Gastroesophageal sphincter (tissue), 4 donors: Measurements from ENCODE around the gene ASTL. TPM values are rescaled to one million over a fixed set of nuclear protein-coding genes. Genes with fewer than 3 reads are reported as not detected.
A peak's percentile ranks its signal among the peaks of the same experiment; 100 is the strongest.

Source experiments
- ATAC-seq: fragments of 150-250 bp; one replicate; pipeline ENCODE4 v1.9.1; 2016; ENCODE audit warnings: mild to moderate bottlenecking, moderate library complexity
- H3K27ac ChIP-seq, 4 donors: fragments of 200-600 bp; sonication (generic) in 3 of 4; 1 replicate in 3 of 4; 2 replicates in 1 of 4; pipeline ENCODE4 v1.5.1; 2016 to 2019
- H3K27me3 ChIP-seq: fragments of 200-600 bp; sonication (generic); one replicate; pipeline ENCODE4 v1.5.1; 2019
- H3K36me3 ChIP-seq, 2 donors: fragments of 200-600 bp; sonication (generic); one replicate each; pipeline ENCODE4 v1.5.1; 2019; ENCODE audit warnings: control low read depth in 1 of 2
- H3K4me1 ChIP-seq, 3 donors: fragments of 200-600 bp; sonication (generic); 1 replicate in 2 of 3; 2 replicates in 1 of 3; pipeline ENCODE4 v1.5.1; 2016 to 2019; ENCODE audit warnings: control low read depth in 2 of 3
- H3K4me3 ChIP-seq, 2 donors: fragments of 200-600 bp; sonication (generic); one replicate each; pipeline ENCODE4 v1.5.1; 2019; ENCODE audit warnings: mild to moderate bottlenecking in 1 of 2, moderate library complexity in 1 of 2
- H3K9me3 ChIP-seq, 3 donors: fragments of 200-600 bp; sonication (generic); one replicate each; pipeline ENCODE4 v1.5.1; 2017 to 2019; ENCODE audit warnings: control low read depth in 2 of 3
- CTCF ChIP-seq, 4 experiments: fragments of 200-600 bp in 2 of 4; fragments of 450-650 bp in 2 of 4; sonication (generic) in 1 of 4; IDR thresholded peaks; one replicate each; pipeline ENCODE4 v1.5.1; 2017 to 2019; ENCODE audit warnings: antibody characterized with exemption in 4 of 4, mild to moderate bottlenecking in 2 of 4, moderate library complexity in 2 of 4
- EP300 ChIP-seq: sonication (generic); formaldehyde crosslinking; IDR thresholded peaks from one replicate; pipeline ENCODE4 v1.6.1; 2017; ENCODE audit warnings: antibody characterized with exemption, mild to moderate bottlenecking
- POLR2A ChIP-seq, 2 donors: fragments of 450-650 bp; IDR thresholded peaks; one replicate each; pipeline ENCODE4 v1.6.1; 2017; ENCODE audit warnings: antibody characterized with exemption in 2 of 2, mild to moderate bottlenecking in 2 of 2, moderate library complexity in 1 of 2
- POLR2AphosphoS5 ChIP-seq: sonication (generic); formaldehyde crosslinking; IDR thresholded peaks from one replicate; pipeline ENCODE4 v1.6.1; 2017; ENCODE audit warnings: antibody characterized with exemption
- WGBS, 2 donors: methylation state at CpG; one replicate each; pipeline ENCODE4 v1.1.5; 2018; ENCODE audit warnings: low coverage in 1 of 2; 5-methylcytosine and 5-hydroxymethylcytosine counted together
- total RNA-seq, 4 donors: library from RNA; depleted of rRNA; stranded (reverse); fragments of >200 nt; gene quantifications; one replicate each; pipeline ENCODE4 v1.1.0, GENCODE V29; 2016

The ASTL gene
- total RNA-seq, 4 donors from 2014 or later: not detected

DNA sequence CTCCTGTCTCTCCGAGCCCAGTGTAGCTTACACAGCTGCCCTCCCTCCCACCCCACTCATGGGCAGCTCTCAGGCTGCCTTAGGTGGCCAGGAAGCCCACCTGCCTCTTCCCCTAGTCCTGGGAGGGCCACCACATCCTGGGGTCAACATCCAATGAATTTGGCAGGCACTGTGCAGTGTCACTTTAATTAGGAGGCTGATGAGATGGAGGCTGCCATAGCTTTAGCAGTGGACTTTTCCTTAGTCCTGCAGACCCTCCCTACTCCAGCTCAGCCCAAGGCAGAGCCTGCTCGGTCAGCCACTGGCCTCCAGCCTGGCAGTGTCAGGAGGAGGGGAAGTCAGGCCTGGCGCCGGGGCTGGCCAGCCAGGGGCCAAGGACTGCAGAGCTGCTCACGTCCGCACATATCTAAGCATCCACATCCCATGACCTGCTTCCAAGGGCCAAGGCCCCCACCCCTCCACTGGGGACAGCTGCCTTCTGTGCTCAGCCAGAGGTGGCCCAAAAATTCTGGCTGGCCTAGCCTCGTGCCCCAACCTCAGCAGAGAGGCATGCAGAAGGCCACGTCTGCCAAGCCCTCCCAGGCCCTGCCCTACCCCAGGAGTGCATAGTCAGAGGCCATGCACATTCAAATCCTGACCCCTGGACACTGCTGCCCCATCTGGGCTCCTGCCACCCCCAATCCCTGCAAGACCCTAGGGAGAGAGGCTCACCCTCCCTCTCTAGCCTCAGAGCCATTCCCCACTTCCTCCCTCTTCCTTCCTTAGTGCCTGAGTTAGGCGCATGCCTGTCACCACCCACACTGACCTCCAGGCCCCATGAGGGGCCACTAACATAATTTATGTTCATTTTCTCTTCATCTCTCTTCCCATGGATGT, 55.0 kb downstream of the ASTL start:
- Histone ChIP-seq H3K9me3 (no peaks in the 10 kb centered on the region), H3K36me3 (no peaks in the 10 kb centered on the region), H3K4me1 (peaks cover 0 to 16% (median 0%) of the 10 kb centered on the region in 3 donors), H3K4me3 (no peak overlapping the region), H3K27me3 (peaks cover 1% of the 10 kb centered on the region), H3K27ac (peak overlapping the region in 2 of 4 donors; percentile 38 to 49)
- TF ChIP-seq CTCF (IDR thresholded peaks at IDR 0.05) (no peak), EP300 (no peak), POLR2AphosphoS5 (no peak), POLR2A (IDR thresholded peaks at IDR 0.05) (no peak)
- 71 to 77% methylated on average over 1 of the region's 9 CpGs for WGBS, 2 donors
- ATAC-seq: peak; percentile 70

GRCh38 chr2:96082211-96083063, 55.9 kb downstream of the ASTL start:
- peak overlapping the region in 2 of 4 donors; percentile 38 to 49 for H3K27ac ChIP-seq
- TF ChIP-seq EP300 (no peak), POLR2A (IDR thresholded peaks at IDR 0.05) (no peak), POLR2AphosphoS5 (no peak), CTCF (IDR thresholded peaks at IDR 0.05) (no peak)
- whole genome bisulfite sequencing, 2 donors: 83% methylated on average over 7 of the region's 14 CpGs; no CpG with 5 or more reads in 1 of the 2 donors

DNA sequence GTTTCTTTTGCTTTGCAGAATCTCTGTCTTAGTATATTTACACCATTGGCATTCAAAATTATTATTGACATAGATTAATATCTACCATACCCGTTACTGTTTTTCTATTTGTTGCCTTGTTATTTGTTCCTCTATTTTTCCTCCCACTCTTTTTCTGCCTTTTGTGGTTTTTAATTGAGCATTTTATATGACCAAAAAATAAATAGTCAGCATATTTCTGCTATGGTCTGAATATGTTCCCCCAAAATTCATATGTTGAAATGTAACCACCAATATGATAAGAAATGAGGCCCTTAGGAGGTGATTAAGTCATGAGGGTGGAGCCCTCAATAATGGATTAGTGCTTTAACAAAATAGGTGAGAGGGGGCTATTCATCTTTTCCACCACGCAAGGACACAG, 57.3 kb downstream of the ASTL start:
- no peak overlapping the region for H3K27ac ChIP-seq

More at GRCh38 chr2:96082211-96083063, 55.9 kb downstream of the ASTL start:
- ATAC-seq: peak; percentile 65
- Histone ChIP-seq H3K27me3 (no peaks in the 10 kb centered on the region), H3K36me3 (no peaks in the 10 kb centered on the region), H3K9me3 (peaks cover 0 to 1% (median 0%) of the 10 kb centered on the region in 3 donors), H3K4me1 (peaks cover 0 to 16% (median 0%) of the 10 kb centered on the region in 3 donors), H3K4me3 (no peak overlapping the region)

GRCh38 chr2:96075199-96075771, 63.0 kb downstream of the ASTL start:
- Histone ChIP-seq H3K27me3 (peaks cover 4% of the 10 kb centered on the region), H3K4me3 (no peak overlapping the region), H3K36me3 (no peaks in the 10 kb centered on the region), H3K4me1 (no peaks in the 10 kb centered on the region), H3K27ac (no peak overlapping the region), H3K9me3 (peaks cover 0 to 29% (median 0%) of the 10 kb centered on the region in 3 donors)
- WGBS, 2 donors: 10 to 44% methylated on average over 1 to 2 of the region's 2 CpGs
- TF ChIP-seq POLR2AphosphoS5 (no peak), CTCF (IDR thresholded peaks at IDR 0.05) (no peak), POLR2A (IDR thresholded peaks at IDR 0.05) (no peak), EP300 (no peak)
- ATAC-seq: no peak

More for the DNA sequence above, 57.3 kb downstream of the ASTL start:
- Histone ChIP-seq H3K36me3 (no peaks in the 10 kb centered on the region), H3K4me3 (no peak overlapping the region), H3K9me3 (peaks cover 0 to 15% (median 0%) of the 10 kb centered on the region in 3 donors), H3K27me3 (no peaks in the 10 kb centered on the region), H3K4me1 (peaks cover 0 to 16% (median 0%) of the 10 kb centered on the region in 3 donors)
- WGBS, 2 donors: 92% methylated on average over 2 of the region's 2 CpGs; no CpG with 5 or more reads in 1 of the 2 donors
- no peak for ATAC-seq
- no peak for TF ChIP-seq POLR2AphosphoS5
- no peak for TF ChIP-seq EP300
- no peak for TF ChIP-seq POLR2A (IDR thresholded peaks at IDR 0.05)
- no peak for TF ChIP-seq CTCF (IDR thresholded peaks at IDR 0.05)
